Astrocyte (in vitro differentiated cells and primary cell): ENCODE results near the gene CDT1. TPM values are rescaled to one million over a fixed set of nuclear protein-coding genes. Genes with fewer than 3 reads are reported as not detected.

ENCODE experiments used
- DNase-seq: peaks from one replicate; pipeline ENCODE4 v3.0.0-alpha.2; 2010; ENCODE audit warnings: low read depth
- FAIRE-seq: peaks from 2 replicates; lab custom pipeline; 2011; peaks lifted over from hg19 to GRCh38; lab: Jason Lieb, UNC
- H2AFZ ChIP-seq: 2 replicates; pipeline ENCODE4 v1.6.0; 2012; ENCODE audit warnings: low read depth, low read length, inconsistent platforms
- H3K27ac ChIP-seq: 2 replicates; pipeline ENCODE4 v1.5.1; 2011; ENCODE audit warnings: low read depth, low read length, inconsistent platforms
- H3K27me3 ChIP-seq: 2 replicates; pipeline ENCODE4 v1.6.0; 2011; ENCODE audit warnings: low read length, inconsistent platforms; ENCODE audit not compliant: insufficient read depth
- H3K36me3 ChIP-seq: 2 replicates; pipeline ENCODE4 v1.5.1; 2011; ENCODE audit warnings: low read length, inconsistent platforms; ENCODE audit not compliant: insufficient read depth
- H3K4me1 ChIP-seq: 2 replicates; pipeline ENCODE4 v1.5.1; 2011; ENCODE audit warnings: low read length, inconsistent platforms; ENCODE audit not compliant: insufficient read depth
- H3K4me2 ChIP-seq: 2 replicates; pipeline ENCODE4 v1.6.0; 2012; ENCODE audit warnings: low read length, inconsistent platforms
- H3K4me3 ChIP-seq: 2 replicates; pipeline ENCODE4 v1.5.1; 2011; ENCODE audit warnings: low read depth, mild to moderate bottlenecking, low read length, inconsistent platforms; ENCODE audit not compliant: insufficient read depth
- H3K79me2 ChIP-seq: 2 replicates; pipeline ENCODE4 v1.6.0; 2012; ENCODE audit warnings: mild to moderate bottlenecking, low read length, inconsistent platforms; ENCODE audit not compliant: insufficient read depth
- H3K9ac ChIP-seq: 2 replicates; pipeline ENCODE4 v1.6.0; 2012; ENCODE audit warnings: mild to moderate bottlenecking, low read length, inconsistent platforms
- H3K9me3 ChIP-seq: 2 replicates; pipeline ENCODE4 v1.5.1; 2012; ENCODE audit warnings: low read depth, mild to moderate bottlenecking, low read length, inconsistent platforms; ENCODE audit not compliant: insufficient read depth
- H4K20me1 ChIP-seq: 2 replicates; pipeline ENCODE4 v1.6.0; 2012; ENCODE audit warnings: low read length, inconsistent platforms; ENCODE audit not compliant: insufficient read depth
- H3K27ac Mint-ChIP-seq: one replicate; pipeline ENCODE4 v1.8.0; 2021; ENCODE audit warnings: mild to moderate bottlenecking, mixed read lengths; ENCODE audit not compliant: unreplicated experiment
- H3K27me3 Mint-ChIP-seq: one replicate; pipeline ENCODE4 v1.8.0; 2021; ENCODE audit warnings: low read depth, mixed read lengths; ENCODE audit not compliant: unreplicated experiment
- H3K36me3 Mint-ChIP-seq: one replicate; pipeline ENCODE4 v1.8.0; 2021; ENCODE audit warnings: low read depth, mixed read lengths; ENCODE audit not compliant: unreplicated experiment
- H3K4me1 Mint-ChIP-seq: one replicate; pipeline ENCODE4 v1.8.0; 2021; ENCODE audit warnings: low read depth, mixed read lengths; ENCODE audit not compliant: unreplicated experiment
- H3K4me3 Mint-ChIP-seq: one replicate; pipeline ENCODE4 v1.8.0; 2021; ENCODE audit warnings: mild to moderate bottlenecking, moderate library complexity, mixed read lengths; ENCODE audit not compliant: unreplicated experiment
- H3K9me3 Mint-ChIP-seq: one replicate; pipeline ENCODE4 v1.8.0; 2021; ENCODE audit warnings: mild to moderate bottlenecking, mixed read lengths; ENCODE audit not compliant: unreplicated experiment
- CTCF ChIP-seq: IDR thresholded peaks from 2 replicates; pipeline ENCODE4 v1.5.1; 2011; ENCODE audit warnings: low read depth, mild to moderate bottlenecking, inconsistent platforms, low read length, moderate library complexity; ENCODE audit not compliant: insufficient read depth
- EZH2 ChIP-seq: IDR thresholded peaks from 2 replicates; pipeline ENCODE4 v1.6.1; 2012; ENCODE audit warnings: mild to moderate bottlenecking, low read length, inconsistent platforms; ENCODE audit not compliant: insufficient read depth
- total RNA-seq: library from RNA; stranded (reverse); gene quantifications from 2 replicates; pipeline ENCODE4 v1.2.1, GENCODE V29; 2021

Gene CDT1
- total RNA-seq, 1 donor from 2014 or later, result 4.7 TPM

GRCh38 chr16:88763502-88764053 is 40.0 kb upstream of the CDT1 start:
- H4K20me1 ChIP-seq, result peaks cover 100% of the 10 kb centered on the region
- H3K27me3 Mint-ChIP-seq, result no peaks in the 10 kb centered on the region
- no peaks in the 10 kb centered on the region for H3K9me3 ChIP-seq
- no peaks in the 10 kb centered on the region for H3K27me3 ChIP-seq
- no peak overlapping the region for H3K9ac ChIP-seq
- H3K4me1 Mint-ChIP-seq, result peaks cover 56% of the 10 kb centered on the region
- H3K79me2 ChIP-seq, result peaks cover 100% of the 10 kb centered on the region
- H3K36me3 ChIP-seq, result no peaks in the 10 kb centered on the region
- no peak overlapping the region for H3K4me2 ChIP-seq
- no peak overlapping the region for H3K27ac ChIP-seq
- no peak for TF ChIP-seq CTCF
- TF ChIP-seq EZH2, result no peak
- H3K27ac Mint-ChIP-seq, result peak overlapping the region; percentile 75
- H3K4me1 ChIP-seq, result peaks cover 48% of the 10 kb centered on the region
- no peak overlapping the region for H3K4me3 Mint-ChIP-seq
- no peak overlapping the region for H2AFZ ChIP-seq
- H3K4me3 ChIP-seq, result no peak overlapping the region
- no peaks in the 10 kb centered on the region for H3K9me3 Mint-ChIP-seq
- H3K36me3 Mint-ChIP-seq, result peaks cover 4% of the 10 kb centered on the region
- DNase-seq, result no peak
- no peak for FAIRE-seq

DNA sequence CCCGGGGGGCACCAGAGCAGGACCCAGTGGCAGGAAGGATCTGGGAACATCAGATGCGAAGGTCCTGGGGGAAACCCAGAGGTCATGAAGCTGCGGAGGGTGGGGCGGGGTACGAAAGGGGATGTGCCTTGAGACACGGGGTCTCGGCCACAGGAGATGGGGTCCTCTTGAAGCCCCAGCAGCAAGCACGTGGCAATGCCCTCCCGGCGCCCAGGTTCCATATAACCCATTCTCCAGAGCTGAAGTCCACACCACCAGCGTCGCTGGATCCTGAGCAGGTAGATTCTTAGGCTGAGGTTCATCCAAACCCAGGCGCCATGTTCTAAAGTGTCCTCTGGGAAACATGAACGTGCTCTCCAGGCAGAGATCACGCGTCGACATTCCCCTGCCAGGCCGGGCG is 39.5 kb upstream of the CDT1 start:
- Mint-ChIP-seq H3K4me3 (peak overlapping the region; percentile 60), H3K9me3 (no peaks in the 10 kb centered on the region), H3K27ac (peak overlapping the region; percentile 75), H3K36me3 (peaks cover 2% of the 10 kb centered on the region), H3K4me1 (peaks cover 53% of the 10 kb centered on the region), H3K27me3 (no peaks in the 10 kb centered on the region)
- H4K20me1 ChIP-seq, result peaks cover 100% of the 10 kb centered on the region
- no peak overlapping the region for H3K9ac ChIP-seq
- DNase-seq (no peak), FAIRE-seq (no peak)
- H3K79me2 ChIP-seq, result peaks cover 100% of the 10 kb centered on the region
- H2AFZ ChIP-seq, result no peak overlapping the region
- H3K27me3 ChIP-seq, result no peaks in the 10 kb centered on the region
- H3K4me2 ChIP-seq, result no peak overlapping the region
- no peaks in the 10 kb centered on the region for H3K9me3 ChIP-seq
- H3K36me3 ChIP-seq, result no peaks in the 10 kb centered on the region
- no peak overlapping the region for H3K27ac ChIP-seq
- TF ChIP-seq CTCF, result no peak
- no peak for TF ChIP-seq EZH2
- peaks cover 49% of the 10 kb centered on the region for H3K4me1 ChIP-seq
- no peak overlapping the region for H3K4me3 ChIP-seq

GRCh38 chr16:88764913-88765349 is 38.7 kb upstream of the CDT1 start:
- Mint-ChIP-seq H3K4me1 (peaks cover 55% of the 10 kb centered on the region), H3K36me3 (peaks cover 2% of the 10 kb centered on the region), H3K27ac (peak overlapping the region; percentile 26), H3K27me3 (no peaks in the 10 kb centered on the region), H3K9me3 (no peaks in the 10 kb centered on the region), H3K4me3 (no peak overlapping the region)
- DNase-seq (no peak), FAIRE-seq (no peak)
- H3K36me3 ChIP-seq, result no peaks in the 10 kb centered on the region
- H3K79me2 ChIP-seq, result peaks cover 100% of the 10 kb centered on the region
- no peak overlapping the region for H3K27ac ChIP-seq
- H3K9ac ChIP-seq, result no peak overlapping the region
- H3K4me1 ChIP-seq, result peaks cover 48% of the 10 kb centered on the region
- no peak for TF ChIP-seq EZH2
- H2AFZ ChIP-seq, result no peak overlapping the region
- H3K27me3 ChIP-seq, result no peaks in the 10 kb centered on the region
- H3K4me3 ChIP-seq, result no peak overlapping the region
- peak overlapping the region; percentile 32 for H3K4me2 ChIP-seq
- H4K20me1 ChIP-seq, result peaks cover 100% of the 10 kb centered on the region
- no peaks in the 10 kb centered on the region for H3K9me3 ChIP-seq
